RPMI7951 (cell line): ENCODE data around the gene PADI3. TPM values are rescaled to one million over a fixed set of nuclear protein-coding genes. Genes with fewer than 3 reads are reported as not detected.
A peak's percentile ranks its signal among the peaks of the same experiment; 100 is the strongest.

ENCODE experiments used
- DNase-seq: peaks from one replicate; pipeline ENCODE4 v3.0.0-alpha.2; 2012; ENCODE audit warnings: low read depth
- total RNA-seq: library from RNA; depleted of rRNA; stranded (reverse); fragments of >200 nt; shearing (Covaris generic); gene quantifications from 2 replicates; pipeline ENCODE4 v1.2.3, GENCODE V29; 2014; rRNA removed

PADI3 gene
- 44.9 and 48.8 TPM in 2 replicates for total RNA-seq

DNA sequence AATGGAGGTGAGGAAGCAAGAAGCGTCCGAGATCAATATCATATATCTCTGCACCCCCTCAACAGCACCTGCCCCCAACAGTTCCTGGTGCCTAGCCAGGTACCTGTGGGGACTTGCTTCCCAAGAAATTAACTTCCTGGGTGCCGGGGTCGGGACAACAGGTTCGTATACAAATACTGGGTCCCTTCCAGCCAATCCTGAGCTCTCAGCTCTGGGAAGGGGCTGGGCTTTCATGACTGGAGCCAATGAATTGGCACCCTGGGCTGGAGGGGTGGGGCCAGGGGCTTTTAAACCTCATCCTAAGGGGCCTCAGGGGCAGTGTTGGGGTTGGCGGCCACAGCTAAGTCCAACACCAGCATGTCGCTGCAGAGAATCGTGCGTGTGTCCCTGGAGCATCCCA is at the start of gene PADI3:
Gene PADI3, plus strand, starts transcription at position 318 of the 400 bp plus-strand sequence. Its CDS starts 40 bp downstream, at position 358.
- peak; percentile 41 for DNase-seq

DNA sequence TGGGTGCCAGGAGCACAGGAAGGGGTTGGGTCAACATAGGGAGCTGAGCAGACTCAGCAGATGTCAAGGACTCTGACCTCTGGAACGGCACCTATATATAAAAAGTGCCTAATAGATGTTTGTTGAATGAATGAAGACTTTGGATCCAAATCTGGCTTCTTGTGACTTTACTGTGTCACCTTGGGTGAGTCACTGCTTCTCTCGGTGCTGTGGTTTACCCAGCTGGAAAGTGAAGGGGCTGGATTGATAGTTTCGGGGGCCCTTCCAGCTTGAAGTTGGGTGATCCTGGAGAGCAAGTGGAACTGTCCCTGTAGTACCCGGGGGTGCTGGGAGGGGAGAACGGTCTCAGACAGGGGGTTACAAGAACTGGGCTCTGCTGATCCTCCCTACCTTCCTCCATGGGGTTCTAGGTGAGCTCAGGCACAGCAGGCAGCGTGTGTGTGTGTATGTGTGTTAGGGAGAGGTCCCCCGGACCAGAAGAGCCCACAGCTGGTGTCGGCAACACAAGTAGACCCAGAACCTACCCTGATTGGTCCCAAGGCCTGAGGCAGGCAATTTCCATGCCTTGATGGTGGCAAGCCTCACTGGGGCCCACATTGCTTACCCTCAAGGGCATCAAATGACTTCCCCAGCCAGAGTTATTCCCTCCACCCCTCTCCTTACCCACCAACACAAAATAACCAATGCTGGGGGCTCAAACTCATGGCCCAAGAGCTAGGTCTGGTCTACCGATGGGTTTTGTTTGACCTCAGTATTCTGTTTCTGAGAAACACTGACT is 49.4 kb upstream of the PADI3 start:
- DNase-seq: no peak

- no peak for DNase-seq
Measured at GRCh38 chr1:17200246-17200645, 48.7 kb upstream of the PADI3 start.

GRCh38 chr1:17200756-17201155 is 48.1 kb upstream of the PADI3 start:
- no peak for DNase-seq

DNA sequence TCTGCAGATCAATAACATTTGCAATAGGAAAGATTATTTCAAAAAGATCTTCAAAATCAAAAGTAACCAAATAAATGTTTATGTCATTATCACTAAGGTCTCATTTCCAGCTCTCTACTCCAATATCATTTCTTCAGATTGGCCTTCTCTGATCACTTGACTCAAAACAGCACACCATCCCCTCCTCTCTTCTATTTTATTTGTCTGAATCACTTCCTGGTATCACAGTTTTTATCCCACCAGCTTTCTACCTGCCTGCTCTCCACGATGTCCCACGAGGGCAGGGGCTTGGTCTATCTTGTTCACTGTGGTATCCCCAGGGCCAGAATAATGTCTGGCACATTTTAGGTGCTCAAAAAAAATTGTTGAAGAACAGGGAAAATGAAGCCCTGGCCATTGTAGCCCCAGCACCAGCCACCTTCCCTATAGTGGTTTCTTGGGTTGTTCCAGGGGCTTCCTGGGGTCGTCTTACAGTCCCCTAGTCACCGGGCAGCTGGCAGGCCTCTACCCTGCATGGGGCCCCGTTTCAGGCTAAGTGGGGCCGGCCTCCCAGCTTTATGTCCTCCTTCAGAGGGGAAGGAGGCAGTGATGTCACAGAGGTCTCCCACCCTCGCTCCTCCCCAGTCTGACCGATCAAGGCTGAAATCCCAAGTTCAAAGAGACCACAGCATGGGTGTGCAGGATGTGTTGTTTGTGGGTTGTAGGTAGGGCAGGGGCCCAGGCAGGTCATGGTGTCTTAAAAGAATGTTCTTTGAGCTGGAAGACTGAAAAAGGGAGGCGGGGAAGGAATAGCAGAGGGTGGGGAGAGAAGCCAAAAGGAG is 47.5 kb upstream of the PADI3 start:
- DNase-seq: peak; percentile 47

GRCh38 chr1:17204546-17205440 is 44.1 kb upstream of the PADI3 start, which contains the start of gene PADI1:
Gene PADI1 (plus strand): TSS chr1:17205128. CDS start chr1:17205218, 90 bp downstream.
- DNase-seq: no peak

- DNase-seq: no peak
Measured at GRCh38 chr1:17205652-17206051, 43.2 kb upstream of the PADI3 start.

DNA sequence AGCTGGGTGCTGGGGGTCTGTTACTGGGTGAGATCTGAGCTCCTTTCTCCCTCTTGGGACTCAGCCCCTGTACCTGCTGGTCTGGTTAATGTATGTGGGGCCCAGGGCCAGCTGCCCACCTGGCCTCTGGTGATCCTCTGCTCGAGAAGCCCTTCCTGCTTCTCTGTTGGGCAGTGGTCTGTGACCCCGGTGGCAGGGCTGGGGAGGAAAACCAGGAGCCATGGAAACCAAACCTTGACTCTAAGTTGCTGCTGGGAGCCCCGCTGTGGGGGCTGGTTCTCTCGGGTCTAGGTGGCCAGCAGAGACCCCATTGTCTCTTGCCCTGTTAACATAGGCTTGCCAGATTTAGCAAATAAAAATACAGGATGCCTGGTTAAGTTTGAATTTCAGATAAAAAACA is 42.7 kb upstream of the PADI3 start:
- DNase-seq: no peak

GRCh38 chr1:17207046-17207445 is 41.9 kb upstream of the PADI3 start:
- DNase-seq: no peak

DNA sequence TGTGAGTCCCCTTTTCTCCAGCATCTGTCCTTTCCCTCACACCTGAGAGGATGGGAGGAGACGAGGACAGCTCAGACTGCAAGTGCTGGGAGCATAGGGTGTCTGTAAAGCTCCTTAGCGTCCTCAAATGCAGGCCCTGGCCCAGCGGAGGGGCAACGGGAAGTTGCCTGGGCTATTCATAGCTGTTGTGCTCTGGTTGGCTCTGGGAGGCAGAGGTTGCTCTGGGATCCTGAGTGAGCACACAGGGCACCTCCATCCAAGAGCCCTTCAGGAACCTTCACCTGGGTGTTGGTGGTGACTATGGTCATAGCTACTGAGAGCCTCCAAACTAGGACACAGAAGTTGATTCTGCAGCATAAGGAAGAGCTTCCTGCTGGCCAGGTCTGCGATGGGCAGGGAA is 41.4 kb upstream of the PADI3 start:
- no peak for DNase-seq

GRCh38 chr1:17207966-17208418 is 40.9 kb upstream of the PADI3 start:
- peak; percentile 91 for DNase-seq

DNA sequence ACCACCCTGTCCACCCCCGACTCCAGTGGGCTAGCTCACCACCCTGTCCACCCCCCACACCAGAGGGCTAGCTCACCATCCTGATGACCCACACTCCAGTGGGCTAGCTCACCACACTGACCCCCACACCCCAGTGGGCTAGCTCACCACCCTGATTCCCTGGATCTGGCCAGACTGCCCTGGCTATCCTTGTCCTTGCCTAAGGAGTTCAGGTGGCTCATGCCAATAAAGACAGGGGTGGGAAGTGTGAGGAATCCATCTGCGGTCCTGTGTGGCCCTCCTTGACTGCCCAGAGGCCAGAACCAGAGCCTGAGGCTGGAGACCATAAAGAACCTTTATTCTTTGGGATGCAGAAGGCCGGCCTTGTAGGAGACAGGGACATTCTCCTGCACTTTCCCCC is 40.4 kb upstream of the PADI3 start:
- no peak for DNase-seq

DNA sequence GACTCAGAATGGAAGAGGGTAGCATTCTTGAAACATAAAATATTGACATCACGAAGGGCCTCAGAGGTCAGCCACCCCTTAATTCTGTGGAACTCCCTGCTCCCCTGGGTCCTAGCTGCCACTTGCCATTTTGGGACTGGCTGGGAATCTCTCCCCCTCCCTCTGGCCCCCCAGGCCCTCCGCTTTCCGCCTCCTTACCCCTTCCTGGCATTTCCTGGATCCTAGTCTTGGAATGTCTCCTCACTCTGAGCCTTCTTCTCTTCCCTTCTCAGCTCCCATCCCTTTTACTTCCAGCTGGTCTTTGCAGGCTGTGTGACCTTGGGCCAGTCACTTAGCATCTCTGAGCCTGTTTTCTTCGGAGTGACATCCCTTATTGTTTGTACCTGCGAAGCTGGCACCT is 39.5 kb upstream of the PADI3 start:
- DNase-seq: no peak

DNA sequence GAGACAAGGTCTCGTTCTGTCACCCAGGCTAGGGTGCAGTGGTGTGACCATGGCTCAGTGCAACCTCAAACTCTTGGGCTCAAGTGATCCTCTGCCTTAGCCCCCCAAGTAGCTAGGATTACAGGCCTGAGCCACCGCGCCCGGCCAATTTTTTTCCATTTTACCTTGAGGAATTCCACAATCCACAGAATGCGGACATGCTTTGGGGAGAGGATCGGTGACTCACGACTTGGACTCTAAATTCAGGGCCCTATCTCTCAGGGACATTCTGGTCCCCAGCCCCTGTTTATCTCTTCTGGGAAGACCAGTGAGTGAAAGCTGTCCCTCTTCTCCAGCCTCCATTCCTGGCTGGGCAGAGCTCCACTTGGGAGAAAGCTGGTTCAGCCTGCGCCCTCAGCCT is 38.7 kb upstream of the PADI3 start:
- peak; percentile 43 for DNase-seq

DNA sequence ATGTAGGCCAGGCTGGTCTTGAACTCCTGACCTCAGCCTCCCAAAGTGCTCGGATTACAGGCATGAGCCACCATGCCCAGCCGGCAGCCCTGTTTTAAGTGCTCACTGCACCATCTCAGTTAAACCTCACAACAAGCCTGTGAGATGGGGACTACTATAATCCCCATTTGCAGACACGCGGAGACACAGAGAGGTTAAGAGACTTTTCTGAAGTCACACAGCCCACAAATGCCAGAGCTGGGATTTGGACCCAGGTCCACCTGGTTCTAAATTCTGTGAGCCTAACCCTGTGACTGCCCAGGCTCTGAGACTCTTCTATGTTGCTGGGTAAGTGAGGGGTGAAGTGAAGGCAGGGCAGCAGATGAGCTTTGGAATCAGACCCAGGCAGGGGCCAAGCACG is 37.5 kb upstream of the PADI3 start:
- no peak for DNase-seq

DNA sequence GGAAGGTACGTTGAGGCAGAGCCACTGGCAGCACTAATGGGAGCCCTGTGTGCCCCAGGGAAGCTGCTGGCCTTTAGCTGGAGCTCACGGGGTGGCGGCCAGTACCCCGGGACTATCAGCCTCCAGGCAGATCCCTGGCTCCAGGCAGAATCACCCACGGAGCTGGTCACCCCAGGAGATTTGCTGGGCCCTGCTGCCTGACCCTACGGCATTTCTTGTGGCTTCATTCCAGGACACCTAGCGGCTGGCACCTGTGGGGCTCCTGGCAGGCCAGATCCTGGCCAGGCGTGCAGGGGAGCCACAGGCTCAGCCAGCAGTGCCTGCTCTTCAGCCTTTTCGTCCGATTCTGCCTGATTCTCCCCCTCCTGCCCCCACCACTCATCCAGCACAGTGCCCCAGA is 36.9 kb upstream of the PADI3 start:
- no peak for DNase-seq

- DNase-seq: peak; percentile 91
Measured at GRCh38 chr1:17212487-17213121, 36.3 kb upstream of the PADI3 start.

- no peak for DNase-seq
Measured at GRCh38 chr1:17213148-17213781, 35.6 kb upstream of the PADI3 start.

- no peak for DNase-seq
Measured at GRCh38 chr1:17213782-17214148, 35.1 kb upstream of the PADI3 start.

GRCh38 chr1:17214876-17215544 is 33.9 kb upstream of the PADI3 start:
- no peak for DNase-seq
